BJ (cell line): Measurements from ENCODE around the gene PLD5. TPM values are rescaled to one million over a fixed set of nuclear protein-coding genes. Genes with fewer than 3 reads are reported as not detected.

Experiments used
- CTCF ChIA-PET: fragments of 350-600 bp; formaldehyde crosslinking; extraction: SDS; loops from one replicate; lab custom pipeline; 2021; ENCODE audit warnings: antibody characterized with exemption, inconsistent platforms; lab: Yijun Ruan, JAX
- POLR2A ChIA-PET: fragments of 300-600 bp; sonication (Branson Sonifier 250); formaldehyde crosslinking; extraction: SDS; loops from one replicate; lab custom pipeline; 2021; ENCODE audit warnings: antibody characterized with exemption; lab: Charles Lee
- DNase-seq: peaks from one replicate; pipeline ENCODE4 v3.0.0-alpha.2; 2011; ENCODE audit warnings: low read depth
- H3K27me3 ChIP-seq: 2 replicates; pipeline ENCODE4 v1.6.0; 2011; ENCODE audit warnings: low read length; ENCODE audit not compliant: control insufficient read depth, insufficient read depth
- H3K36me3 ChIP-seq: 2 replicates; pipeline ENCODE4 v1.5.1; 2011; ENCODE audit warnings: low read length; ENCODE audit not compliant: control insufficient read depth, insufficient read depth
- H3K4me3 ChIP-seq: 2 replicates; pipeline ENCODE4 v1.5.1; 2011; ENCODE audit warnings: low read depth, mild to moderate bottlenecking, control low read depth, low read length
- polyA plus RNA-seq: library from polyadenylated mRNA; depleted of rRNA; stranded (reverse); fragments of >200 nt; gene quantifications from 2 replicates; pipeline ENCODE4 v1.2.3, GENCODE V29; 2011
- TF ChIP-seq, protein P1 (sequence below): IDR thresholded peaks from 2 replicates; pipeline ENCODE4 v1.5.1; 2011; ENCODE audit warnings: low read depth, mild to moderate bottlenecking, control low read depth, inconsistent platforms, low read length, moderate library complexity; ENCODE audit not compliant: insufficient read depth

Gene PLD5
- polyA plus RNA-seq, 1 experiment = not detected

DNA sequence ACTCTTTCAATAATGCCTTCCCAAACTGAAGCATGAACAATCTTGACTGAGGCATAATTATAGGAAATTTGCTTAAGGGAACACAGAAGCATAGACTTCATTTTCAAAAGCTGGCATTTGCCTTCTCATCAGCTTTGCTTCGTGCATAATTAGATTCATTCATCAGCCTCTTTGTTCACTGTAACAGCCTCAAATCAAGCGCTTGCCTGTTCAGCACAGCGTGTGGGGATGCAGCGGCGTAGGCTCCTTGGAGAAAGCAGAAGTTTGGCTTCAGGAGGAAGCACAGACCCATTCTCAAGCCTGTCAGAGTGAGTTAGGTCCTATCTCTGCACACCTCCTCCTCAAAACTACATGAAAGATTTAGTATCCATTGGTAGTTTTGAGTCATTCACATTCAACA lies 279.2 kb downstream of the PLD5 start:
- no peaks in the 10 kb centered on the region for H3K36me3 ChIP-seq
- TF ChIP-seq, protein P1, sequence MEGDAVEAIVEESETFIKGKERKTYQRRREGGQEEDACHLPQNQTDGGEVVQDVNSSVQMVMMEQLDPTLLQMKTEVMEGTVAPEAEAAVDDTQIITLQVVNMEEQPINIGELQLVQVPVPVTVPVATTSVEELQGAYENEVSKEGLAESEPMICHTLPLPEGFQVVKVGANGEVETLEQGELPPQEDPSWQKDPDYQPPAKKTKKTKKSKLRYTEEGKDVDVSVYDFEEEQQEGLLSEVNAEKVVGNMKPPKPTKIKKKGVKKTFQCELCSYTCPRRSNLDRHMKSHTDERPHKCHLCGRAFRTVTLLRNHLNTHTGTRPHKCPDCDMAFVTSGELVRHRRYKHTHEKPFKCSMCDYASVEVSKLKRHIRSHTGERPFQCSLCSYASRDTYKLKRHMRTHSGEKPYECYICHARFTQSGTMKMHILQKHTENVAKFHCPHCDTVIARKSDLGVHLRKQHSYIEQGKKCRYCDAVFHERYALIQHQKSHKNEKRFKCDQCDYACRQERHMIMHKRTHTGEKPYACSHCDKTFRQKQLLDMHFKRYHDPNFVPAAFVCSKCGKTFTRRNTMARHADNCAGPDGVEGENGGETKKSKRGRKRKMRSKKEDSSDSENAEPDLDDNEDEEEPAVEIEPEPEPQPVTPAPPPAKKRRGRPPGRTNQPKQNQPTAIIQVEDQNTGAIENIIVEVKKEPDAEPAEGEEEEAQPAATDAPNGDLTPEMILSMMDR = no peak
- CTCF ChIA-PET = no interaction called here
- DNase-seq = no peak
- no peak overlapping the region for H3K4me3 ChIP-seq
- H3K27me3 ChIP-seq = no peaks in the 10 kb centered on the region
- POLR2A ChIA-PET = no interaction called here

DNA sequence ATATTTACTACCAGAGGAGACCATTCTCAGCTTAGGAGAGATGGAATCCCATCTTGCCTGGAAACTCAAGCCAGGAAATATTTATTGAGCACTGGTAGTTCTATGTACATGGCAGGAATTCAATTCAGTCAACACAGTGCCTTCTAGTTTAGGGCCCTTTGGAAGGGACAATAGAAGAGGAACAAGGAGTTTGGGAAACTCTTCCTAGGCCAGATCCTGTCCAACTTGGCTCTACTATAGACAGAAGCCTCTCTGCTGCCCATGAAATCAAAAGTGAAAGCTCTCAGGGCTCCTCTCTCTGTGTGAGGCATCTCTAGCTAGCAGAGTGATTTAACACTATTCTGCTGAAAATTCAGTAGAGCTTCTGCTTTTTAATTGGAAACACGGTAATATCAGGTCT lies 281.0 kb downstream of the PLD5 start:
- ChIA-PET POLR2A (no interaction called here), CTCF (interaction anchor here (1.0 kb wide), 1 partner anchor 9 kb away, joined by 3 read pairs; no protein-coding TSS in a partner anchor)
- H3K27me3 ChIP-seq = no peaks in the 10 kb centered on the region
- DNase-seq = no peak
- TF ChIP-seq, protein P1 = no peak
- no peak overlapping the region for H3K4me3 ChIP-seq
- H3K36me3 ChIP-seq = no peaks in the 10 kb centered on the region

DNA sequence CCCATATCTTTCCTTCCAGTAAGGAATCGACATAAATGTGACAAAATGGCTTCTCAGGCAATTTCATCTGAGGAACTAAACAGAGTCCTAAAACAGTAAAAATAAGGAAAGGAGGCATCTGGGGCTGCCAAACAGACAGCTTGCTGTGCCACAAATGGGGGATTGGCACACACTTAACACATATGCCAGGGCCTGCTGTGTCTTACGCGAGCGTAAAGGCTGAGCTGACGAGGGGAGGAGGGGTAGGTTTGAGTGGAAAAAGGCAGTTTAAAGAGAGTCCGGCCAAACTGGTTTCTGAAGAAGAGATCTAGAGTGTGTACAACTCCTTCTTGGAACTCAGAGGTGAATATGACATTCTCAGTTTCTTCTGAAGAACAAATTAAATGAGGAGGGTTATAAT lies 281.5 kb downstream of the PLD5 start:
- ChIA-PET POLR2A (no interaction called here), CTCF (interaction anchor here (1.0 kb wide), 1 partner anchor 8 kb away, joined by 3 read pairs; no protein-coding TSS in a partner anchor)
- DNase-seq = no peak

DNA sequence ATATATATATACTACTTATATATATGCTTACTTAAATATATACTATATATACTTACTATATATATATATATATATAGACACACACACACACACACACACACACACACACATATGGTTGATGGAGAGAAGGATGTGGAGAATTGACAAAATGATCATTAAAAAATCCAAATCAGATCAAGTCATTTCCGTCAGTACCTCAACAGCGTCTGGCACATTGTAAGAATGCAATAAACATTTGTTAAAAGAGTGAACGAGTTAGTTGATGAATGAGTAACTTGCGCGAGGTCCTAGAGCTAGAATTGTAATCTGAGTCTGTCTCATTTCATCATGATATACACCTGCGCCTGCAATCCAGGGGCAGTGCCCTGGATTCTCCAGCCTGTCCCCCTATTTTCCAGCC lies 282.6 kb downstream of the PLD5 start:
- H3K4me3 ChIP-seq = no peak overlapping the region

More for the DNA sequence above, 281.5 kb downstream of the PLD5 start:
- TF ChIP-seq, protein P1 = no peak
- no peak overlapping the region for H3K4me3 ChIP-seq
- no peaks in the 10 kb centered on the region for H3K36me3 ChIP-seq
- H3K27me3 ChIP-seq = no peaks in the 10 kb centered on the region

DNA sequence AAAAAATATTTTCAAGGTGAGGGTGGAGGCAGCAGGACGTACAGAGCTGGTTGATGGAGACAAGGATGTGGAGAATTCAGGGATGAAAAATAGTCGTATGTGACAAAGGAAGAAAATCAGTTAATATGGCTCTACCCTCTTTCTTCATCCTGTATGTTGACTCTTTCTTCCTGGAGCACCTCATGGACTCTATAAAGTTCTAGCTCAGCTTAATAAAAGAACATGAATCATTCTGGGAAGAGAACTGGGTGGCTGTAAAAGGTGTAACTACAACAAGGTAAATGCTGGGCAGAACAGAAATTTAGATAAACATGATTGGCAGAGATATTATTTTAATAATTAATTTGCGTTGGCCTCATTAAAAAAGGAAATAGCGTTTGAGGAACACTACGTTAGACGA lies 283.8 kb downstream of the PLD5 start:
- ChIA-PET POLR2A (no interaction called here), CTCF (no interaction called here)

More for the DNA sequence above, 282.6 kb downstream of the PLD5 start:
- POLR2A ChIA-PET = no interaction called here
- DNase-seq = no peak
- TF ChIP-seq, protein P1 = no peak
- Histone ChIP-seq H3K27me3 (no peaks in the 10 kb centered on the region), H3K36me3 (no peaks in the 10 kb centered on the region)
- CTCF ChIA-PET = no interaction called here

More for the DNA sequence above, 283.8 kb downstream of the PLD5 start:
- Histone ChIP-seq H3K4me3 (no peak overlapping the region), H3K27me3 (no peaks in the 10 kb centered on the region), H3K36me3 (no peaks in the 10 kb centered on the region)
- TF ChIP-seq, protein P1 = no peak
- DNase-seq = no peak
